ENCODE measurements around the gene NUMB.

- no peak for TF ChIP-seq POLR2A (IDR thresholded peaks at IDR 0.05; ENCODE audit: low read length)
- TF ChIP-seq GATA1 (IDR thresholded peaks at IDR 0.05; ENCODE audit: low read depth, low read length): no peak
These were observed 1.6 kb upstream of the NUMB start for GRCh38 chr14:73459959-73460358.

Measured in erythroblast (primary cell).